NB4 (cell line): ENCODE measurements around the gene PTPRK.

Experiments used
- DNase-seq: peaks from one replicate; pipeline ENCODE4 v3.0.0; 2010; ENCODE audit warnings: low read depth
- H3K4me3 ChIP-seq: one replicate; pipeline ENCODE4 v1.5.1; 2011; ENCODE audit warnings: mild to moderate bottlenecking, low read depth, low read length, moderate library complexity
- MYC ChIP-seq: IDR thresholded peaks from 2 replicates; pipeline ENCODE4 v1.6.1; 2011; ENCODE audit warnings: low read depth, low read length
- POLR2A ChIP-seq: IDR thresholded peaks from 2 replicates; pipeline ENCODE4 v1.6.1; 2011; ENCODE audit warnings: mild to moderate bottlenecking; ENCODE audit not compliant: insufficient read length; ENCODE audit errors: extremely low read depth
- TF ChIP-seq, protein P1 (sequence below): IDR thresholded peaks from 2 replicates; pipeline ENCODE4 v1.6.1; 2011; ENCODE audit warnings: low read depth, low read length
- TF ChIP-seq, protein P2 (sequence below): IDR thresholded peaks from one replicate; pipeline ENCODE4 v1.5.1; 2012; ENCODE audit warnings: low read depth, low read length

The PTPRK gene

GRCh38 chr6:128505603-128506002 is 14.8 kb downstream of the PTPRK start:
- TF ChIP-seq, protein P1, sequence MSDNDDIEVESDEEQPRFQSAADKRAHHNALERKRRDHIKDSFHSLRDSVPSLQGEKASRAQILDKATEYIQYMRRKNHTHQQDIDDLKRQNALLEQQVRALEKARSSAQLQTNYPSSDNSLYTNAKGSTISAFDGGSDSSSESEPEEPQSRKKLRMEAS, result no peak
- TF ChIP-seq POLR2A (no peak), MYC (no peak)
- TF ChIP-seq, protein P2, sequence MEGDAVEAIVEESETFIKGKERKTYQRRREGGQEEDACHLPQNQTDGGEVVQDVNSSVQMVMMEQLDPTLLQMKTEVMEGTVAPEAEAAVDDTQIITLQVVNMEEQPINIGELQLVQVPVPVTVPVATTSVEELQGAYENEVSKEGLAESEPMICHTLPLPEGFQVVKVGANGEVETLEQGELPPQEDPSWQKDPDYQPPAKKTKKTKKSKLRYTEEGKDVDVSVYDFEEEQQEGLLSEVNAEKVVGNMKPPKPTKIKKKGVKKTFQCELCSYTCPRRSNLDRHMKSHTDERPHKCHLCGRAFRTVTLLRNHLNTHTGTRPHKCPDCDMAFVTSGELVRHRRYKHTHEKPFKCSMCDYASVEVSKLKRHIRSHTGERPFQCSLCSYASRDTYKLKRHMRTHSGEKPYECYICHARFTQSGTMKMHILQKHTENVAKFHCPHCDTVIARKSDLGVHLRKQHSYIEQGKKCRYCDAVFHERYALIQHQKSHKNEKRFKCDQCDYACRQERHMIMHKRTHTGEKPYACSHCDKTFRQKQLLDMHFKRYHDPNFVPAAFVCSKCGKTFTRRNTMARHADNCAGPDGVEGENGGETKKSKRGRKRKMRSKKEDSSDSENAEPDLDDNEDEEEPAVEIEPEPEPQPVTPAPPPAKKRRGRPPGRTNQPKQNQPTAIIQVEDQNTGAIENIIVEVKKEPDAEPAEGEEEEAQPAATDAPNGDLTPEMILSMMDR, result no peak

DNA sequence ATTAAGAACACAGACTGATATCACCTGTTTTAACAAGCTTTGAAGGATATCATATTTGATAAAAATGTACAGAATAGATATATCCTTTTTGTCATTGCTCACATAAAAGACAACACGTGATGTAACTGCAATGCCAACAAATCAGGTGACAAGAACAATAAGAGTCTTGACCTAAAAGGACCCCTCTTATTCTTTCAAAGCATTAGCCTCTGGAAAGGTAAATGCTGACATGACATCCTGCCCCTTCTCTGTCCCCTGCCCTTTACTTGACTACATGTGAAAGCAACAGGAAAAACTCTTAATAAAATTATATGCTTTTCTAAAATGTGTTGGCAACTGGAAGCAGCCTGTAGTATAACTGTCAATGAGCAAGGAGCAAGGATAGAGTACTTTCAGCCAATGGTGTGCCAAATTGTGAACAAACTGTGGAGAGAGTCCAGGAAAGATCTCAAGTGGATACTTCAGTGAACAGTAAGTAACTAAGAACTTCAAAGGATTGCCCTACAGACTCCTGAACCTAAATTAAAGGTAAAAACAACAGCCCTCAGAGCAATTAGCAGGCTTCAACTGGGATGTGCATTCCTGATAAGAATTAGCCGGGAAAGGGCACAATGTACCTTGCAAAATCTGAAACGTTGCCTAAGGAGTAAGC is 16.3 kb downstream of the PTPRK start:
- TF ChIP-seq MYC (no peak), POLR2A (no peak)
- TF ChIP-seq, protein P2, result no peak
- TF ChIP-seq, protein P1, result no peak
- no peak for DNase-seq
- no peak overlapping the region for H3K4me3 ChIP-seq

More at GRCh38 chr6:128505603-128506002, 14.8 kb downstream of the PTPRK start:
- no peak for DNase-seq
- H3K4me3 ChIP-seq, result no peak overlapping the region

GRCh38 chr6:128500749-128501600 is 19.4 kb downstream of the PTPRK start:
- TF ChIP-seq, protein P2, result no peak
- no peak for TF ChIP-seq MYC
- no peak for DNase-seq
- no peak overlapping the region for H3K4me3 ChIP-seq

DNA sequence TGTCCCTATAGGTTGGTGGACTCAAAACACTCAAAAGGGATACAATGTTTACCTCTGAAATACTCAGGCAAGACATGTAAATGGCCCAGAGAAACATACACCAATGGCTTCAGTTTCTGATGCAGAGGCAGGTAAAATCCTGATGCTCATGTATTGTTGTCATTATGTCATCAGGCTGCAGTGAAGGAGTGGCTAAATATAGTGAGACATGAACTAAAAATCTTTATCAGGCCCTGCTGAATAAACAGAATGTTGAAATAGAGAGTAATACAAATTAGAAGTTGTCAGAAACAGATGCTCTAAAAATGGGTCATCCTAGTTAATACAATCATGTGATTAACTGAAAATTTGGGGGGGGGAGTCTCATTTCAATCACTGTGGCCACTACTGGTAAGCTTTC is 20.4 kb downstream of the PTPRK start:
- no peak for DNase-seq
- H3K4me3 ChIP-seq, result no peak overlapping the region
- TF ChIP-seq MYC (no peak), POLR2A (no peak)
- TF ChIP-seq, protein P2, result no peak
- TF ChIP-seq, protein P1, result no peak

- no peak overlapping the region for H3K4me3 ChIP-seq
- DNase-seq, result no peak
- TF ChIP-seq, protein P1, result no peak
- TF ChIP-seq MYC (no peak), POLR2A (no peak)
- TF ChIP-seq, protein P2, result no peak
Measured at GRCh38 chr6:128499079-128499731, 21.2 kb downstream of the PTPRK start.
